HG02970 (cell line): Measurements from ENCODE around the gene UBE2E2.

ENCODE experiments used
- ATAC-seq: cut with Tn5 transposase; IDR thresholded peaks from one replicate; pipeline ENCODE4 v1.9.1; 2021; ENCODE audit warnings: mild to moderate bottlenecking, moderate library complexity, moderate number of reproducible peaks; ENCODE audit not compliant: unreplicated experiment, low FRiP score

Gene UBE2E2

DNA sequence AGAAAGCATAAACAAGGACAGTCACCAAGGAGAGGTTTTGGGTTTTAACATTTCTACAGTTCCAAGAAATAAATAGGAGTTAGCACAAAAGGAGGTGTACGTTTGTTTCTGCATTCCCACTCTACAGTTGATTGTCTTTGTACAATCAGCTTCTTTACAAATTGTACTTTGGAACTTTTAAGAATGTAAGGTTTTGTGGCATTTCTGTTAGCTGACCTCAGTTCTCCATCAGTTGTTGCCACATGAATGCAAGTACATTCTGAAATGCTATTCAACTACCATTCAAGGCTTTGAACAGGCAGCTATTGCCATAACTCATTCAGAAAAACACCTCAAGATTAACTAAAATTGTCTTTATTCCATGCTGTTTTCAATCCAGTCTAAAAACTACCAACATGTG lies 349.4 kb downstream of the UBE2E2 start:
- ATAC-seq = no peak

DNA sequence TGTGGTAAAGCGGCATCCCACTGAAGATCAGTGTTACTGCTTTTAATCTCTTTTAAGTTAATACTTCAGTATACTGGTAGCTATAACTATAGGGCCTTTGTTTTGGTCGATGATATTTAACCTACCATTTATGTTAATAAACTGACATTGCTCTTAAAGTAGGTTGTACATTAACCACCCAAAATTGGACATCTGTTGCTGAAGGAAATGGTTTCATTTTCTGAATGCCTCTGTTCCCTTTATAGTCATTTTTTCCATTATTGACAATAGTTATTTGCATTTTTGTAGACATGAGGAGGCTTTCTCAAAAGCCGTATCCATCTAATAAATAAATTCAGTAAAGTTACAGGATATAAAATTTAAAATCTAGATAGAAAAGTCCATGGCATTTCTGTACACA lies 350.2 kb downstream of the UBE2E2 start:
- ATAC-seq = no peak

GRCh38 chr3:23565041-23565775 lies 362.1 kb downstream of the UBE2E2 start:
- ATAC-seq = no peak

GRCh38 chr3:23566499-23566898 lies 363.4 kb downstream of the UBE2E2 start:
- ATAC-seq = no peak

DNA sequence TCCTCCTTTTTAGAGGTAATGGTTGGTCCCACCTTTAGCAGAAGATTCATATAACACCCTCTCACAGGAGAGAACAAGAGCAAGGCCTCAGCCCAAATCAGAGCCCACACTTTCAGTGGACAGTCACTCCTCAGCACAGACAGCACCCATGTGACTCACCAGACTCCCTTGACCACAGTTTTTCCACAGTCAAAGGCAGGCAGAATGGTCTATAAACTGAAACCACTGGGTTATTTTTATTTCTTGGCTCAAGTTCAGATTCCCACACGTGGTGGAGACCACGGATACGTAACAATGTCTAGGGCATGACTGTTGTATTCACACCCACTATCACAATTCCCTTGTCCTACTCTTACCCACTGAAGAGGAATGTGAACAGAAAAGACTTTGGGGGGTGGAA lies 364.8 kb downstream of the UBE2E2 start:
- ATAC-seq = no peak

GRCh38 chr3:23573827-23574226 lies 370.7 kb downstream of the UBE2E2 start:
- no peak for ATAC-seq

- ATAC-seq = no peak
Measured at GRCh38 chr3:23574822-23575315, 371.7 kb downstream of the UBE2E2 start.

DNA sequence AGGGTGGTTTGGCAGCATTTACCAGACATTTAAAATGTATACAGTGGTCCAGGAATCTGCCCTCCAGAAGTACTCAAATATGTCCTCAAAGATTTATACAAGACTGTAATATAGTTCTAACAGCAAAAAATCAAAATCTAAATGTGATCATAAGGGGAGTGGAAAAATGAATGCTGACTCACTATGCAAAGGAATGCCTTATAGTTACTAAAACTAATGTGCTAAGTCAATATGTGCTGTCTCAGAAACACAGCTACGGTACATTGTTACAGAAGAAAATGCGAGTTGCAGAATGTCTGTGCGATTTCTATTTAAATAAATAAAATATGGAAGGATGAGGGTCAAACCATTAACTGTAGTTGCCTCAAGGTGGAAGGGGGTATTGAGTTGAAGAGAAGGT lies 372.6 kb downstream of the UBE2E2 start:
- no peak for ATAC-seq

GRCh38 chr3:23576379-23576959 lies 373.3 kb downstream of the UBE2E2 start:
- no peak for ATAC-seq

DNA sequence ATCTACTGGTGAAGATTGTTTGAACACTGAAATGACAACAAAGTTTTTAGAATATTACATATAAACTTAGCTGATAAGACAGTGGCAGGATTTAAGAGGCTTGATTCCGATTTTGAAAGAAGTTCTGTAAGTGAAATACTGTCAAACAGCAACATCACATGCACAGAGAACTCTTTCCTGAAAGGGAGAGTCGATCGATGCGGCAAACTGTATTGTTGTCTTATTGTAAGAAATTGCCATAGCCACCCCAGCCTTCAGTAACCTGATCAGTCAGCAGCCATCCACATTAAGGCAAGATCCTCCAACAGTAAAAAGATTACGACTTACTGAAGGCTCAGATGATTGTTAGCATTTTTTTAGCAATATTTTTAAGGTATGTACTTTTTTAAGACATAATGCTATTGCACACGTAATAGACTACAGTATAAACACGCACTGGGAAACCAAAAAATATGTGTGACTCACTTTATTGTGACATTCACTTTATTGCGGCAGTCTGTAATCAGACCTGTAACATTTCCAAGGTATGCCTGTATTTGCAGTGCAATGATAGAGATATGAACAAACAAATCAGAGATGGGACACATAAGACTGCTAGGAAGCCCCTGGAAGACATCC lies 377.1 kb downstream of the UBE2E2 start:
- no peak for ATAC-seq

DNA sequence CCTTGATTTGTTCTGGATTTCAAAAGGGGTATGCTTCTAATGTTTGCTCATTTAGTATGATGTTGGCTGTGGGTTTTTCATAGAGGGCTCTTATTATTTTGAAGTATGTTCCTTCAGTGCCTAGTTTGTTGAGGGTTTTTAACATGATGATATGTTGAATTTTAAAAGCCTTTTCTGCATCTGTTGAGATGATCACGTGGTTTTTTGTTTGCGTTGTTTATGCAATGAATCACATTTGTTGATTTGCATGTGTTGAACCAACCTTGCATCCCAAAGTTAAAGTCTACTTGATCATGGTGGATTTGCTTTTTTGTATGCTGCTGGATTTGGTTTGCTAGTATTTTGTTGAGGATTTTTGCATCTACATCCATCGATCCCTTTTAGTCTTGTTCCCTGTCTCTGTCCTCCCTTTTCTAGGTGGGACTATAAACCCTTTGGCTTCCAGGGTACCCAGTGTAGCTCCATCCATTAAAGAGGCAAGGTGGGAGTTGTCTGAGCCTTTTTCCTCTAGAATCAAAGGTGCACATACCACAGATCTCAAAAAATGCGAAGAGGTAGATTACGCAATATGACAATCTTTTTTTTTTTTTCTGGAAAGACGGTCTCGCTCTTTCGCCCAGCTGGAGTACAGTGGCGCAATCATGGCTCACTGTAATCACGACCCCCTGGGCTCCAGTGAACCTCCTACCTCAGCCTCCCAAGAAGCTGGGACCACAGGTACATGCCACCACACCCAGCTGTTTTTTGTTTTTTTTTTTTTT lies 381.0 kb downstream of the UBE2E2 start:
- no peak for ATAC-seq

DNA sequence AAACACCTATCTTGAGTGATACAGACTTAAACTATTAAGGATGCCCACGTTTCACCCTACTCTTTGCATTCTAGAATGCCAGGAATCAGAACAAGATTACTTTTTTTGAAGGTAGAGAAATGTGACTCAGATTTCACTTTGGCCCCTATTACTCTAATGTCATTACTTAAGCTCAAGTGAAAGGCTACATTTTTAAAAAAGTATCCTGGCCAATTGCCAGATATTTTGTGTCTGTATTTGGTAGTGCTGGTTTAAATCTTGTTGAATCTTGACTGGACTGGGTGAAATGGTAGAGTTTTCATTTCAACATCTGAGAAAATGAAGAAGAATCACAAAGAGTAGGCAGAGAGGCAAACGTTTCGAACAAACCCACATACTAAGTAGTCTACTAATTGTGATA lies 384.4 kb downstream of the UBE2E2 start:
- ATAC-seq = no peak

DNA sequence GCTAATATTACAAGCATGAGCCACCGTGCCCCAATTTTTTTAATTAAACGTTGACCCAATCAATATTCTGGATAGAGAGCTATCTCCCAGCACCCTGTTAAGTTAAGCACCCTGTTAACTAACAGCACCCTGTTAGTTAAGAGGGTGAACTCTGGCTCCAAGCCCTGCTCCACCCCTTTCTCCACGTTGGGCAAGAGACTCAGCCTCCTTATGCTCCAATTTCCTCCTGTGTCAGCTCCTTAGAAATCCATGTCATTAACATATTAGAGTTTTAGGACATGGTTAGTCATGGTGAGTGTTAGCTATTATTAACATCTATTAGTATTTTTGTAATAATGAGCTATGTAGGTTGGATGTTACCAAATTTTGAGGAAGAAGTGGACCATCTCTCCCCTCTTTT lies 385.4 kb downstream of the UBE2E2 start:
- no peak for ATAC-seq

- no peak for ATAC-seq
Measured at GRCh38 chr3:23589602-23590001, 386.5 kb downstream of the UBE2E2 start.

DNA sequence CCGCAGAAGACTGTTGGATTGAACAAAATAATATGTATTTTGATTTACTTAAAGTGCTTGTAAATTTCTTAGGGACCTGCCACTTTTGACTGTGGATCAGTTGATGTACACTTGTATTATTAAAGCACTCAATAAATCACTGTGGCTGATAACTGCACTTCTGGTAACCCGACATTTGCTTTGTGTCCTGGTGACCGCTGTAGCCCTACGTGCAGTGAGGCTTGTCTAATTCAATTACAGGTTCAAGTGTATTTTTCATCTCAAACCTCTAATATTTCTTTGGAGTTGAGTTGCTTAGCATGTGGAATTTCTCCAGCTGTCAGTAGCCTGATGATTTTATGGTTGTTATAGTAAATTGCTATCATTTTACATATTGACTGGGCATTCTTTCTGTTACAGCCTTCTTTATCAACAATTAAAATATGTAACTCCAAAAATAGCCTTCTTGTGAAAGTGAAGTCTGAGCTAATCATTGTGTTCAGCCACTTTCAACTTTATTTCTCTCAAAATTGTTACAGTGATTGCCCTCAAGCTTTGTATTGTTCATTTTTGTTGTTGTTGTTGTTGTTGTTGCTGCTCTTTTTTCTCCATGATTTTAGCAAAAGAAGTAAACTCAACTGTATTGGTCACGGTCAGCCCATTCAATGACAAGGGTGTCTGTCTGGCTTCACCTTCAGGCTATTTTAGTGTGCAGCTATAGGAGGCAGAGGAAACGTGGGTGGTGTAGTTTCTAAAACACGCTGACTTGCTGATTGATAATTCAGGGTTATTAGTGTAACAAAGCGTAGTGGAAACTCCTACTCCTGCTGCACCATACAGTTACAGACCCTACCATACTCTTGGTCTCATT lies 387.5 kb downstream of the UBE2E2 start:
- ATAC-seq = peak; percentile 55

GRCh38 chr3:23591374-23591773 lies 388.2 kb downstream of the UBE2E2 start:
- ATAC-seq = no peak

DNA sequence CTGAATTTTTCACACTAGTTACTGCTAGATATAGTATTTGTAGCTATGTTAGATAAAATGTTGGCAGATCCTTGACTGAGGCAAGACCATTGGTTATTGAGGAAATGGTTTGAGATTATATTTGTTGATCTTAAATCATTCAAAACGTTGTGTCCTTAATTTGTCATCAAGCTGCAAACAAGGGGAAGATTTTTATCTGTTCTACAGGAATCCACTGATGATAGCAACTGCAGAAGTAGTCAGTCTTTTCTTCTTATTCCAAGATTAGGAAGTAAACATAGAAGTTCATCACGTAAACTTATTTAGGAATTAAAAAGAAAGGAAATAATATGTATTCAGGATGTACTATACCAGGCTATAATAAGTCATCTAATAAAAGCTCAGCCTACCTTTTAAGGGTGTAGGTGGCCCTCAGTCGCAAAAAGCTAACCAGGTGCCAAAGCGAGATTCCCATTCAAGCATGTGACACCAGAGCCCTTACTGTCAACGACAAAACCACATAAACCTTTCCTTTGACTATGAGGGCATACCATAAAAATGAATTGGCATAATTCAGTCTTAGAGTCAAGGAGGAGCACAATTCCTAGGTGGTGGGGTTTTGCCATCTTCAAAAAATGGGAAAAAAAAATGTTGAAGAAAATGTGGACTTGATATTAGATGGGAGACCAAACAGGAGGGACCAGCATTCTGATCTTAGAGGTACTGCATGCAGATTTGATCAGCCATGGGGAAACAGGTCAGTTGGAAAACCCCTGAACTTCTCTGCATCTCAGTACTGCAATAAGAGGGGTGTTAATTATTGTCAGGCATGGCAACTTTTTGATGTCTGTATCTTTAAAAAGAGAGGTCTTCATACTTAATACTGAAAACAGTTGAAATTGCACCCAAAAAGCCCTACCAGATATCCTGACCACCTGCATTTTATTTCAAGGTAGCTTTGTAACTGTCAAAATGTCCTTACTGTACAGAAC lies 390.1 kb downstream of the UBE2E2 start:
- ATAC-seq = no peak

DNA sequence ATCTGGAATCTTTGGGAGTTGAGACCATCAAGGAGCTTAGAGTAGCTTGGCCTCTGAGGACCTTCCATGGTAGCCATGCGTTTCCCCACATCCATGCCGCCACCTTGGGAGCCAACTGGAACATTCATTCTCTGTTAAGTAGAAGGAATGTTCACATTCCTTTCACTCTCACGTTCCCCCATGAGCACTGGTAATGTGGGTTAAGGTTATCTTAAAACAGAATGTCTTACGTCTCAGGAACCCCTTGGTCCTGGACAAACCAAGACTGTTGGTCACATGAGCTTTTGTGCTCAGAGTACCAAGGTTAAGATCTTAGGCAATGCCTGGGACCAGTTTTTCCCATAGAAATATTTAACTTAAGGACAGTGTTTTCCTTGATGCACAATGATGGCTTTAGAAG lies 390.9 kb downstream of the UBE2E2 start:
- no peak for ATAC-seq
